ENCODE data around the gene ADAM15.

DNA sequence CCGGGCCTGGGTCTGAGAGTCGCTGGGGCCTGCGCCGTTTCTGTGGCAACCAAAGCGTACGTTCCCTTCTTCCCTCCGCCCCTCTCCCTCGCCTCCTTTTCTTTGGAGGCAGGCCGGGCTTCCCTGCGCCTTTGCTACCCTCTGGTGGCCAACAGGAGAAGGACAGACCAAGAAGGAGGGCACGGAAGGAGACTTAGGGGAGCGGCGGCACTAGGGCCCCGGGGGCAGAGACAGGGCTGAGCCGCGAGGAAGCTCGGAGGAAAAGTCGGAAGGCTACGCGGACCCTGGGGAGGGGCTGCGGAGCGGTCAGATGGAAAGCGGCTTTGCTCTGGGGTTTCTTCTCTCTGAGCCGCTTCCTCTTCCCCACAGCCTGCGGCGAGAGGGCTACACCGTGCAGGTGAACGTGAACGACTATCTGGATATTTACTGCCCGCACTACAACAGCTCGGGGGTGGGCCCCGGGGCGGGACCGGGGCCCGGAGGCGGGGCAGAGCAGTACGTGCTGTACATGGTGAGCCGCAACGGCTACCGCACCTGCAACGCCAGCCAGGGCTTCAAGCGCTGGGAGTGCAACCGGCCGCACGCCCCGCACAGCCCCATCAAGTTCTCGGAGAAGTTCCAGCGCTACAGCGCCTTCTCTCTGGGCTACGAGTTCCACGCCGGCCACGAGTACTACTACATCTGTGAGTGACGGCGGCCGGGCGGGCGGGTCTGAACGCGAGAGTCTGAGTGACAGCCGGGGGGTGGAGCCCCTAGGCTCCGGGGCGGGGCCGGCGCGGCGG lies 33.8 kb downstream of the ADAM15 start:
- TF ChIP-seq, protein P1, sequence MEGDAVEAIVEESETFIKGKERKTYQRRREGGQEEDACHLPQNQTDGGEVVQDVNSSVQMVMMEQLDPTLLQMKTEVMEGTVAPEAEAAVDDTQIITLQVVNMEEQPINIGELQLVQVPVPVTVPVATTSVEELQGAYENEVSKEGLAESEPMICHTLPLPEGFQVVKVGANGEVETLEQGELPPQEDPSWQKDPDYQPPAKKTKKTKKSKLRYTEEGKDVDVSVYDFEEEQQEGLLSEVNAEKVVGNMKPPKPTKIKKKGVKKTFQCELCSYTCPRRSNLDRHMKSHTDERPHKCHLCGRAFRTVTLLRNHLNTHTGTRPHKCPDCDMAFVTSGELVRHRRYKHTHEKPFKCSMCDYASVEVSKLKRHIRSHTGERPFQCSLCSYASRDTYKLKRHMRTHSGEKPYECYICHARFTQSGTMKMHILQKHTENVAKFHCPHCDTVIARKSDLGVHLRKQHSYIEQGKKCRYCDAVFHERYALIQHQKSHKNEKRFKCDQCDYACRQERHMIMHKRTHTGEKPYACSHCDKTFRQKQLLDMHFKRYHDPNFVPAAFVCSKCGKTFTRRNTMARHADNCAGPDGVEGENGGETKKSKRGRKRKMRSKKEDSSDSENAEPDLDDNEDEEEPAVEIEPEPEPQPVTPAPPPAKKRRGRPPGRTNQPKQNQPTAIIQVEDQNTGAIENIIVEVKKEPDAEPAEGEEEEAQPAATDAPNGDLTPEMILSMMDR (IDR thresholded peaks at IDR 0.05), result peak; percentile 86 to 99 (median 96)
- peak; percentile 37 to 46 for TF ChIP-seq POLR2A (IDR thresholded peaks at IDR 0.05)

Data from uterus (tissue), 2 donors.